ENCODE measurements around the gene ASXL1. TPM values are rescaled to one million over a fixed set of nuclear protein-coding genes. Genes with fewer than 3 reads are reported as not detected.

The ASXL1 gene
- total RNA-seq, 1 donor from 2014 or later, result 71.9 TPM

- intact Hi-C loops (cut with DNase I), result no loop called here
- Histone ChIP-seq H3K4me3 (no peak overlapping the region), H3K36me3 (peaks cover 52% of the 10 kb centered on the region), H3K4me1 (peaks cover 37% of the 10 kb centered on the region), H3K27ac (no peak overlapping the region), H3K27me3 (ENCODE audit: low read depth) (no peaks in the 10 kb centered on the region), H3K9me3 (no peaks in the 10 kb centered on the region)
- TF ChIP-seq CTCF (IDR thresholded peaks at IDR 0.05), result no peak
- no peak for DNase-seq
- ATAC-seq, result no peak
Measured at GRCh38 chr20:32455171-32455900, 97.2 kb downstream of the ASXL1 start.

- ATAC-seq (no peak), DNase-seq (no peak)
- Histone ChIP-seq H3K27ac (no peak overlapping the region), H3K4me1 (peaks cover 29% of the 10 kb centered on the region), H3K36me3 (peaks cover 50% of the 10 kb centered on the region), H3K27me3 (ENCODE audit: low read depth) (no peaks in the 10 kb centered on the region), H3K4me3 (no peak overlapping the region), H3K9me3 (no peaks in the 10 kb centered on the region)
- no peak for TF ChIP-seq CTCF (IDR thresholded peaks at IDR 0.05)
- intact Hi-C loops (cut with DNase I), result no loop called here
Measured at GRCh38 chr20:32455901-32456701, 98.0 kb downstream of the ASXL1 start.

DNA sequence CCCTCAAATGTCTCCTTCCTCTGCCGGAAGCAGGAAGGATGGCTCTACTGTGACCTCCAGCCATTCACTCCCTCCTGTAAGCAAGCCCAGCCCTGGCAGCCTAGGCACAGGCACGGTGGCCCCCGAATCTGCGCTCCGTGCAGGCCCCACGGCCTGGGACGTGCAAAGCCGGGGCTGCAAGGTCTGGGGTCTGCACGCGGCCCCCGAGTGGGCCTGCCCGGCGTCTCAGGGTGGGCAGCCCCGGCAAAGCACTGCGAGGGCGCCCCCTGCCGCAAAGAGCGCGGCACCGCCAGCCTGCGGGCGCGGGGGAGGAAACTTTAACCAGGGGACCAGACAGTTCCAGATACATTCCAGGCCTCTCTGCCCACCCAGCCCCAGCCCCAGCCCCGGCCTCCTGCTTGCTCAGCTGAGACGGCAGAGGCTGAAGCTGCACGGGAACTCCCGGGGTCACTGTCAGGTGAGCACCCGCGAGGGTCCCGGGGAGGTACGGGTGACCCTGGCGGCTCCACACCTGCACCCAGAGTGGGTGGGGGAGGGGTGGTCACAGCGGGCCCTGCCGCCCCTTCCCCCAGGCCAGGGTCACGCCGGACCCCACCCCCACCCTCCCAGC, 98.8 kb downstream of the ASXL1 start:
- Histone ChIP-seq H3K9me3 (no peaks in the 10 kb centered on the region), H3K36me3 (peaks cover 41% of the 10 kb centered on the region), H3K27ac (no peak overlapping the region), H3K27me3 (ENCODE audit: low read depth) (no peaks in the 10 kb centered on the region), H3K4me1 (peaks cover 24% of the 10 kb centered on the region), H3K4me3 (peak overlapping the region; percentile 45)
- peak; percentile 78 for TF ChIP-seq CTCF (IDR thresholded peaks at IDR 0.05)
- ATAC-seq (peak; percentile 64 to 67), DNase-seq (no peak)
- intact Hi-C loops (cut with DNase I), result no loop called here

DNA sequence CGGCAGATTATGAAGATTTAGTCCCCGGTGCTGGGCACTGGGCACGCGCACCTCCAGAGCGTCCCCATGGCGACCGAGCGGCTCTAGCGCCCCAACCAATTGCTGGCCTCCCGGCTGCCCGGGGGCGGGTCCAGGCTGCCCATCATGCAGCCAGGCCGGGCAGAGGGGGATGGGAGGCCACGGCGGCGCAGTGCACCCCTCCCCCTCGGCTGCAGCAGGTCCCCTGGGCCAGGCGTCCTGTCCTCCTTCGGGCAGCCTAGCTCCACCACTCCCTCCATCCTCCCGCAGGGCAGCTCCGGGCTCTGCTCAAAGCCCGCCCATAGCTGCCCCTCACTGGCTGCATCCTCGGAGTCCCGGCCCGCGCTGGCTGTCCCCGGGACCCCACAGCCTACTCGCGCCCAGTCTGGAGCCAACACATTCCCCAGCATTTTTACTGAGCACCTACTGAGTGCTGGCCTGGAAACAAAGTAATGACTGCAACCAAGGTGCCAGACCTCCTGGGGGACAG, 99.4 kb downstream of the ASXL1 start:
- intact Hi-C loops (cut with DNase I), result no loop called here
- Histone ChIP-seq H3K9me3 (no peaks in the 10 kb centered on the region), H3K4me3 (peak overlapping the region; percentile 45), H3K27me3 (ENCODE audit: low read depth) (no peaks in the 10 kb centered on the region), H3K27ac (no peak overlapping the region), H3K36me3 (peaks cover 35% of the 10 kb centered on the region), H3K4me1 (peaks cover 24% of the 10 kb centered on the region)
- peak; percentile 70 for DNase-seq
- no peak for TF ChIP-seq CTCF (IDR thresholded peaks at IDR 0.05)
- ATAC-seq, result peak; percentile 73 to 76

GRCh38 chr20:32458061-32458836, 100.1 kb downstream of the ASXL1 start:
- TF ChIP-seq CTCF (IDR thresholded peaks at IDR 0.05), result no peak
- intact Hi-C loops (cut with DNase I), result no loop called here
- ATAC-seq (no peak), DNase-seq (no peak)
- Histone ChIP-seq H3K4me1 (peaks cover 24% of the 10 kb centered on the region), H3K9me3 (no peaks in the 10 kb centered on the region), H3K36me3 (peaks cover 28% of the 10 kb centered on the region), H3K27me3 (ENCODE audit: low read depth) (no peaks in the 10 kb centered on the region), H3K4me3 (no peak overlapping the region), H3K27ac (no peak overlapping the region)
